ENCODE results near the gene TWF2.
"Not testable (repeated sequence)": the region's sequence is repeated elsewhere in the genome, so short reads cannot be mapped to it uniquely, and the experiment has no call there.

Gene TWF2

DNA sequence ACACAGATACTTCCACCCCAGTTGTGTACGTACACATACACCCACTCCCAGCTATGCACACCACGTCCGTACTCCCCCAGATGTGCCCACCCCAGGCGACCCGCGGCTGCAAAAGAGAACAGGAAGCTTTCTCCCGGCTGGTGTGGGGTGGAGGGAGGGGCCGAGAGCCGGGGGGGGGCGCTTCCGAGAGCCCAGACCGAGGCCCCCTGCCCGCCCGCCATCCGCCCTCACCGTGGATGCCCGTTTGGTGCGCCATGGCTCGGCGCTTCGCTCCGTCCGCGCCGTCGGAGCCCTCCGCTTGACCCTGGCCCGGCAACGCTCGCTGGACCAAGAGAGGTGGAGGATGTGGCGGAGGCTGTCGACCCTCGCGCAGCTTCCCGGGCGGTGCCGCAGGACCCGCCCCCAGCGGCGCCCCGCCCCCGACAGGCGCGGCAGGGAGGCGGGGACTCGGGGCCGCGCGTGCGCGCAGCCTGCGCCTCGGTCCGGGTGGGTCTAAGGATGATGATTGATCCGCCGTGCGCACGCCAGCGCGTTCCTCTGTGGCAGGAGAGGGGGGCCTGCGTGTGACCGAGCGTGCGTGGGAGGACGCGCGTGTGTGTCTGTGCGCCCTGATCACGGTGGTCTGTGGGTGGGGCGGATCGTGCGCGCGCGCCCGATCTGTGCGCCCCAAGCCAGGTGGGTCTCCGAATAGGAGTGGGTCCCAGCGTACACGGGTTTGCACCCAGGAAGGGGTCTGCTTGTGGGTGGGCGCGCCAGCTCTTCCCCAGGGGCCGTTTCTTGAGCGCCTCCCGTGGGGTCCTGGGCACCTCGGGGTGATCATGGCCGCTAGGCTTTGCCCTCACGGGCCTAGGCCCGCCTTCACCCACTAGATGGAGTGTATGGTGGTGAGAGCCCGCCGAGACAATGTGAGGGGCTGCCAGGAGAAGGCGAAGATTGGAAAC lies at the start of gene TWF2:
TWF2 (minus strand) TSS at position 398 of the 941 bp plus-strand sequence; CDS start at position 256, 142 bp downstream.
- H3K27me3 Mint-ChIP-seq = no peaks in the 10 kb centered on the region
- H3K4me1 Mint-ChIP-seq = peaks cover 87% of the 10 kb centered on the region
- no peaks in the 10 kb centered on the region for H3K9me3 Mint-ChIP-seq
- H3K4me3 Mint-ChIP-seq = peak within 1 kb of the TSS; percentile 97
- H3K27ac Mint-ChIP-seq = peak within 1 kb of the TSS; percentile 98
- H3K36me3 Mint-ChIP-seq = peaks cover 4% of the 10 kb centered on the region

DNA sequence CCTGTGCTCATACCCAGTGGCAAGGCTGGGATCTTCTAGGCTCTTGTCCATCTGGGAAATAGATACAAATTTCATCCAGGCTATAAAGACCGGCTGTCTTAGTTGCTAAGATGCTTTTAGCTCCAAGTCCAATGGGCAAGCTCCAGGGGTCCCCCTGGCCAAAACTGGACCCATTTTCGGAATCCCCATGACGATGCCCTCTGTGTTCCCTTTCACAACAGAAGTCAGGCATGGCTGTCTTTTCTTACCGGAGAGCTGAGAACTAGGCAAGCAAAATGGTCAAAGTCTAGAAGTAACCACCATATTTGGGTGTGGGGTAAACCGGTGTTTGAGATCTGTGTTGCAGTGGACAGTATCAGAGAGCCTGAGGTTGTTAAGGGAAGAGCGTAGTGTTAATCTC lies 49.7 kb upstream of the TWF2 start:
- H3K4me3 Mint-ChIP-seq = peak overlapping the region; percentile 99
- H3K27ac Mint-ChIP-seq = peak overlapping the region; percentile 65
- H3K36me3 Mint-ChIP-seq = peaks cover 2% of the 10 kb centered on the region
- H3K9me3 Mint-ChIP-seq = no peaks in the 10 kb centered on the region
- no peaks in the 10 kb centered on the region for H3K27me3 Mint-ChIP-seq
- H3K4me1 Mint-ChIP-seq = peaks cover 39% of the 10 kb centered on the region

DNA sequence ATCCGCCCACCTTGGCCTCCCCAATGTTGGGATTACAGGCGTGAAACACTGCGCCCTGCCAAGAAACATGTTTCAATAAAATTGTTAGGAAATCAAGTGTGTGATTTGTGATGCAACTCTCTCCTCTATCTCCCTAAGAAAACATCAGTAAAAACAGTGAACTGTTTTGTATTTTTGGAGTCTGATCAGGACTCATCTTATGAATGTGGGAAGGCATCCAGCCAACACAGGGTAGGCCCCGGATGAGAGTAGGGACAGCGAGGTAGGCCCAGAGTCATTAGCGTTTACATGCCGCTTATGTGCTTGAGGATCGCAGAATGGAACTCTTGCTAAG lies 47.8 kb upstream of the TWF2 start:
- peaks cover 57% of the 10 kb centered on the region for H3K4me1 Mint-ChIP-seq
- peak overlapping the region; percentile 100 for H3K27ac Mint-ChIP-seq
- no peaks in the 10 kb centered on the region for H3K27me3 Mint-ChIP-seq
- H3K4me3 Mint-ChIP-seq = peak overlapping the region; percentile 99
- no peaks in the 10 kb centered on the region for H3K9me3 Mint-ChIP-seq
- H3K36me3 Mint-ChIP-seq = peaks cover 2% of the 10 kb centered on the region

DNA sequence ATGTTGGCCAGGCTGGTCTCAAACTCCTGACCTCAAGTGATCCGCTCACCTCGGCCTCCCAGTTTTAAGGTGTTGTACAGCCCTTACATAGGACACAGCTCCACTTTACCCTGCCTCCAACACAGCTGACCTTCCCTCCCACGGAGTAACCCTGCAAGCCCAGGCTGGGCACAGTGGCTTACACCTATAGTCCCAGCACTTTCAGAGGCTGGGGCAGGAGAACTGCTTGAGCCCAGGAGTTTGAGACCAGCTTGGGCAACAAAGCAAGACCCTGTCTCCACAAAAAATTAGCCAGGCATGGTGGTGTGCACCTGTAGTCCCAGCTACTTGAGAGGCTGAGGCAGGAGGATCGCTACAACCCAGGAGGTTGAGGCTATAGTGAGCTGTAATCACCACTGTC lies 45.1 kb upstream of the TWF2 start:
- not testable (repeated sequence) for H3K27me3 Mint-ChIP-seq, H3K36me3 Mint-ChIP-seq
- H3K4me1 Mint-ChIP-seq = peaks cover 65% of the 10 kb centered on the region

DNA sequence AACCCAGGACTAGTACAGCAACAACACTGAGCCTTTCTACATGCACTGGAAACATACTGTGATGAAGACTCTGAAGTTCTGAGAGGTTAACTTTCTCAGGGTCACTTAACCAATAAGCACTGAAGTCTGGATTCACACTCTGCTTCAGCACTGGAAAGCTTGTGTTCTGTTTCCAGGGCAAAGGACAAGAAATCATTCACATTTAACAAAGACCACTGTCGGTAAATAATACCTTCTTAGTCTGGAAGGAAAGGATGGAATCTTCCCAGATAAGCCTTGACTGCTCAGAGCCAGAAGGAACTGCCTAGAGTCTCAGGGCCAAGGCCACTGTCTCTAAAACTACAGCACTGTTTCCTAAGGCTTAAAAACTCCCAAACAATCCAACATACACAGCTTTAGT lies 44.3 kb upstream of the TWF2 start:
- Mint-ChIP-seq H3K4me1 (peaks cover 63% of the 10 kb centered on the region), H3K27me3 (no peaks in the 10 kb centered on the region), H3K27ac (peak overlapping the region; percentile 76), H3K36me3 (peaks cover 2% of the 10 kb centered on the region), H3K9me3 (no peaks in the 10 kb centered on the region), H3K4me3 (no peak overlapping the region)

More for the DNA sequence above, 45.1 kb upstream of the TWF2 start:
- not testable (repeated sequence) for H3K9me3 Mint-ChIP-seq, H3K4me3 Mint-ChIP-seq
- peak overlapping the region; percentile 77 for H3K27ac Mint-ChIP-seq

DNA sequence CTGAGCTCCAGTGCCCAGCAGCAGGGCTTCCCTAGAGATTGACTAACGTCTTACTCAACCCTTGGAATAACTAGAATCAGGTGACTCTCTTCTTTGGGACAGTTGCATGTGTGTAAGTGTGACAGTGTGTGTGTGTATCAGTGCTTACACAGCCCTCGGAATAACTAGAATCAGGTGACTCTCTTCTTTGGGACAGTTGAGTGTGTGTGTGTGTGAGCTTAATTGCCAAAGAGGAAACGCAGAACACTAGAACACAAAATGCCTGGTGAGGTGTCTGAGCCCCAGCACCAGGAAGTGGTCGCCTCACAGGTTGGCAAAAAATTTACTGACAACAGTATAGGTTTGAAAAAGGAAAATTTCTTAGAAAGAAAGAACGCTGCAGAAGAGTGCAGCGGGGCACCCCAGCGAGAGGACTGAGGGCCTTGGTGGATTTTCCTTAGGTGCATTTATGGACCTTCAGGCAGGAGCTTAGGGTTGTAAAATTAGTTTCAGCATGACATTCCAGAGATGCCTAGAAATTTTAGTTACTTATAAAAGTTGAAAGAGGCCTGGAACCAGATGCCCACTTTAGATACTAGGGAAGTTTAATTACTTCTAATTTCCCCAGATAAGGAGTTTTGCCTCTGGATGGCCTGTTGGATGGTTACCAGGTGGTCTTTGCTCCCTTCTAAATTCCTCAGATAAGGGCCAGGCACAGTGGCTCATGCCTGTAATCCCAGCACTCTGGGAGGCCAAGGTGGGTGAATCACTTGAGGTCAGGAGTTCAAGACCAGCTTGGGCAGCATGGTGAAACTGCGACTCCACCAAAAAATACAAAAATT lies 43.2 kb upstream of the TWF2 start:
- Mint-ChIP-seq H3K27ac (peak overlapping the region; percentile 80), H3K9me3 (no peaks in the 10 kb centered on the region), H3K36me3 (peaks cover 6% of the 10 kb centered on the region), H3K4me3 (peak overlapping the region; percentile 37), H3K27me3 (no peaks in the 10 kb centered on the region), H3K4me1 (peaks cover 63% of the 10 kb centered on the region)

DNA sequence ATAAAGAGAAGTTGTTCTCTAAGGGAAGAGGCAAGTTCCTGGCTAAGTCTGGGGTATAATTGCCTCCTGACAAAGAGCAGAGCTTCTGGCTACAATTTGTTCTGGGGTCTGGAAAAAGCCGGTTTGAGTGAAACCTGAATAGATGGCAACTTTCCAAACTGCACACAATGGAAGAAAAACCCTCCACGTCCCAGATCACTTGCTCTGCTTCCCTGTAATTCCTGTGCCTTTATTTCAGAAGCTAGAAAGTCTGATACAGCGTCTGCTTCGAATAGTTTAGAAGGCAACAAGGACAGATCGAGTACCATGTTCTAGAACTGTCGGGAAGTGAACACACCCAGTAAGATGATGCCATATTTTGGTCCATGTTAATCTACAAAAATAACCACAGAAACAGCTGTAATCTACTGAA lies 41.1 kb upstream of the TWF2 start:
- Mint-ChIP-seq H3K27ac (peak overlapping the region; percentile 98), H3K27me3 (no peaks in the 10 kb centered on the region), H3K36me3 (peaks cover 13% of the 10 kb centered on the region), H3K4me1 (peaks cover 63% of the 10 kb centered on the region), H3K4me3 (peak overlapping the region; percentile 99), H3K9me3 (no peaks in the 10 kb centered on the region)

DNA sequence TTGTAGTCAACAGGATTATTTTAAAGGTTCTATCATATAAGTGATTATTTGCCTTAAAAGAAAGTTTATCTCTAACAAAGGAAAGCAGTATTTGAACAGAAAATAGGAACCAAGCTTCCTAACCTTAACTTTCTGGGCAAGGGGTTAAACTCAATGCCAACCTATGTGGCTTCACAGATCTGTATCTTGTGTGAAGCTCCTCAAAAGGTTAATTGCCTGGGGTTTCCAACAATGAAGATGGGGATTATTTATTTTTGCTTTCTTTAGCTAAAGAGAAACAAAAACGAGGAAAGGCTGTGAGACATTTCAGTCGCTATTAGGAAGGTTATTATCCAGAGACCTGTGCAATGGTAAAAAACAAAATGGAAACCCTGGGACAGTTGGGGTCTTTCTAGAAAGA lies 40.6 kb upstream of the TWF2 start:
- Mint-ChIP-seq H3K27me3 (no peaks in the 10 kb centered on the region), H3K4me1 (peaks cover 64% of the 10 kb centered on the region), H3K36me3 (peaks cover 13% of the 10 kb centered on the region), H3K4me3 (peak overlapping the region; percentile 99), H3K9me3 (no peaks in the 10 kb centered on the region), H3K27ac (peak overlapping the region; percentile 98)

DNA sequence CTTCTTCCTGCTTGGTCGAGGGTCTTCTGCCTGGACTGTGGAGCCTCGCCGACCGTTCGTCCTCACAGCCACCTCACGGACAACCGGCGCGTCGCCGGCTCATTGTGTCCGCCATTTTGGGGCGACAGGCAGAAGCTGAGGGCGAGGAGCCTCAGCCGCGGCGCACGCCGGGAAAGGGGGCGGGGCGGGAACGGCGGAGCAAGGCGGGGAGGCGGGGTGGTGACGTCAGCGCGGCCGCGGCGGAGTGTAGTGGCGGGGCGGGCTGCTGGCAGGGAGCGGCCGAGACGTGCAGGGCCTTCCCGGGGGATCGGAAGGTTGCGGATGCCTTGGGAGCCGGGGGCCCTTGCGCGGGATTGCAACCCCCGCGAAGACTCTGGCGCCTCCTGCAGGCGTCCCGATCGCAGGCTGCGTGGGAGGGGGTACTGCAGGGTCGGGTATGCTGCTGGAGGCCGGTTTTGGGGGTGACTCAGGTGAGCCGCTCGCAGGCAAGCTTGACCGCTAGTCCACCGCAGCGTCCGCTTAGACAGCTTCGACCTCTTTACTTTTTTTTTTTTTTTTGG lies 39.6 kb upstream of the TWF2 start, which contains the start of gene WDR82:
WDR82 (minus strand) TSS at position 140 of the 560 bp plus-strand sequence. CDS start 288 bp downstream, outside the sequence.
- Mint-ChIP-seq H3K27me3 (no peaks in the 10 kb centered on the region), H3K27ac (peak within 1 kb of the TSS; percentile 99), H3K9me3 (no peaks in the 10 kb centered on the region), H3K36me3 (peaks cover 18% of the 10 kb centered on the region), H3K4me3 (peak within 1 kb of the TSS; percentile 99), H3K4me1 (peaks cover 65% of the 10 kb centered on the region)

DNA sequence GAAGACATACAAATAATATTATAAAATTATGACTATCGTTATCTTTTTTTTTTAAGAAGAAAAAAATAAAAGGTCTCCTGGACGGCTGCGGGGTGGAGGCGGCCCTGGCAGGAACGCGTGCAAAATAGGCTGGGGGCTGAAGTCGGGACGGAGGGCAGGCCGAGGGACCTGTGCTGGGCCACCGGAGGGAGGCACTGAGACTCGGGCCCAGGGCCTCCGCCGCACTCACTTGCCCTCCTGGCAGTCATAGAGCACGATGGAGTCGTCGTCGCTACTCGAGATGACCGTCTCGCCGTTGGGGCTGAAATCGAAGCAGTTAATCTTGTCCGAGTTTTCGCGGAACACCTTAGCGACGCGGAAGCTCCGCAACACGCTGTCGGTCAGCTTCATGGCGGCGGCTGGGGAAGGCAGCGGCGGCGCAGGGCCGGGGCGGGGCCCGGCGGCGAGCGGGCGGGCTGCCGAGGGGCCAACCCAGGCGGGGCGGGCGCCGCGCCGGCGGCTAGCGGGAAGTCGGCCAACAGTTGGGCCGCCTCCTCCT lies 39.1 kb upstream of the TWF2 start:
- Mint-ChIP-seq H3K27me3 (no peaks in the 10 kb centered on the region), H3K27ac (peak overlapping the region; percentile 99), H3K36me3 (peaks cover 20% of the 10 kb centered on the region), H3K9me3 (no peaks in the 10 kb centered on the region), H3K4me1 (peaks cover 65% of the 10 kb centered on the region), H3K4me3 (peak overlapping the region; percentile 99)

DNA sequence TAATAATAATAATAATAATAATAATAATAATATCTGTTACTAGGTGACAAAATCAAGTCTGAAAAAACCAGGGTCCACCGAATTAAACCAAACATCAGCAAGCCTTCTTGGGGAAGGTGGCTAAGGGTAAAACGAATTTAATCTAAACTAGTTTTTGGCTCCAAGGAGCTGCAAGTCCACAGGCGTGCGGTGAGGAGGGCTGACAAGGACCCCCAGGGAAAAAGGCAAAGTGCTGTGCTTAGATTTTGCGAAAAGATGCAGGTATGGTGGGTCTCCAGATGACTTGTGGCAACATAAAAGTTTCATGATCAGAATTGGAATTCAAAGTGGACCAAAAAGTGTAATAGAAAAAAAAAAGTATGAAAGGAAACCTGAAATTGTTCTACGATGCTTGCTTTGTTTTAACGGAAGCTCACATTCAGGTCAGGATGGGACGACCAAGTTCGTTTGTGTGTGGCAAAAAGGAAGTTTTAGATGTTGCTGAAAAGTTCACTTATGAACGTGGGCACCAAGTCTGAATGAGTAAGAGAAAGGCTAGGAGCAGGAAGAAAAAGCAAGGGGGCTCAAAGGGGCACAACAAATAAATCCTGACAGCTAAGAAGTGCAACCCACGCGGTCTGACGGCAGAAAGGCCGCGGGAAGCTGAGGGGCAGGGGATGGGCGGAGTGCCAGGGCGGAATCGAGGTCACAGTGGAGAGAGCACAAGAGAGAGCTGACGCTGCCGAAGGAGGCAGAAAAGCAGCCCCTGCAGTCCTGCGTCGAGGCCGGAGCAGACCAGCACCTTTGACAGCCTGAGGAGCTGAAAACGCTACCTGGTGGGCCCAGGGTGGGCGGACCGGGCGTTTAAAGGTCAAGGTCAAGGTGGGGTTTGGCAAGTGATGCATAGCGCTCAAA lies 38.4 kb upstream of the TWF2 start:
- peak overlapping the region; percentile 99 for H3K27ac Mint-ChIP-seq
- H3K36me3 Mint-ChIP-seq = peaks cover 24% of the 10 kb centered on the region
- peak overlapping the region; percentile 99 for H3K4me3 Mint-ChIP-seq
- H3K4me1 Mint-ChIP-seq = peaks cover 66% of the 10 kb centered on the region
- H3K27me3 Mint-ChIP-seq = no peaks in the 10 kb centered on the region
- no peaks in the 10 kb centered on the region for H3K9me3 Mint-ChIP-seq

DNA sequence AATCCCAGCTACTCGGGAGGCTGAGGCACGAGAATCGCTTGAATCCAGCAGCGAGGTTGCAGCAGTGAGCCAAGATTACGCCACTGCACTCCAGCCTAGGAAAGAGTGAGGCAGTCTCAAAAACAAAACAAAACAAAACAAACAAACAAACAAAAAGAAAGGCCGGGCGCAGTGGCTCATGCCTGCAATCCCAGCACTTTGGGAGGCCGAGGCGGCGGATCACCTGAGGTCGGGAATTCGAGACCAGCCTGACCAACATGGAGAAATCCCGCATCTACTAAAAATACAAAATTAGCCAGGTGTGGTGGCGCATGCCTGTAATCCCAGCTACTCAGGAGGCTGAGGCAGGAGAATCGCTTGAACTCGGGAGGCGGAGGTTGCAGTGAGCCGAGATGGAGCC lies 35.8 kb upstream of the TWF2 start:
- Mint-ChIP-seq H3K27ac (peak overlapping the region; percentile 95), H3K36me3 (peaks cover 29% of the 10 kb centered on the region), H3K4me3 (peak overlapping the region; percentile 99), H3K4me1 (peaks cover 70% of the 10 kb centered on the region)
- not testable (repeated sequence) for H3K27me3 Mint-ChIP-seq, H3K9me3 Mint-ChIP-seq

DNA sequence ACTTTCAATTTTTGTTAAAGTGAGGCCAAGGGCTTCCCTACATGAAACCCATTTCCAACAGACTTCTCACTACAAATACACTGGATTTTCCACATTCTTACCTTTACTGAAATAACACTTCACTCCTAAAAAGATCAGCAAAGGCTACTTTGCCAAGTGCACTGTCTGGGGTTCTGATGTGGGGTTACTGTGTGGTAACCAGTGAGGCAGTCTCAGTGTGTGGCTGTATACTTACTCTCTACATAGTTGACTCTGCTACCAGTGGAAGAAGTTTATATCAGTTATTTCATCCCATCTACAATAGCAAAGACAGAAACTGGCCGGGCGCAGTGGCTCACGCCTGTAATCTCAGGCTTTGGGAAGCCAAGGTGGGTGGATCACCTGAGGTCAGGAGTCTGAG lies 33.9 kb upstream of the TWF2 start:
- no peaks in the 10 kb centered on the region for H3K9me3 Mint-ChIP-seq
- H3K4me1 Mint-ChIP-seq = peaks cover 74% of the 10 kb centered on the region
- H3K36me3 Mint-ChIP-seq = peaks cover 36% of the 10 kb centered on the region
- H3K27me3 Mint-ChIP-seq = no peaks in the 10 kb centered on the region
- peak overlapping the region; percentile 95 for H3K27ac Mint-ChIP-seq
- peak overlapping the region; percentile 99 for H3K4me3 Mint-ChIP-seq

DNA sequence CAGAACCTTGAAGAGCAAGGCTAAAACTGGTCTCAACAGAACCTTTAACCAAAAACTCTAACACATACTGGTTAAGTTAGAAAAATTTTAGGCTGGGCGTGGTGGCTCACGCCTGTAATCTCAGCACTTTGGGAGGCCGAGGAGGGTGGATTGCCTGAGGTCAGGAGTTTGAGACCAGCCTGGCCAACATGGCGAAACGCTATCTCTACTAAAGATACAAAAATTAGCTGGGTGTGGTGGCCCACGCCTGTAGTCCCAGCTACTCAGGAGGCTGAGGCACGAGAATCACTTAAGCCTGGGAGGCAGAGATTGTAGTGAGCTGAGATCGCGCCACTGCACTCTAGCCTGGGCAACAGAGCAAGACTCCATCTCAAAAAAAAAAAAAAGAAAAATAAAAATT lies 33.2 kb upstream of the TWF2 start:
- peaks cover 81% of the 10 kb centered on the region for H3K4me1 Mint-ChIP-seq
- H3K4me3 Mint-ChIP-seq = peak overlapping the region; percentile 99
- H3K9me3 Mint-ChIP-seq, H3K27me3 Mint-ChIP-seq: not testable (repeated sequence)
- H3K36me3 Mint-ChIP-seq = peaks cover 38% of the 10 kb centered on the region
- peak overlapping the region; percentile 94 for H3K27ac Mint-ChIP-seq

Data from activated naive CD4-positive, alpha-beta T cell treated with anti-CD3 and anti-CD28 coated beads, Interleukin-2, amount 50 U/mL, for 24 hours (primary cell).